GM23338 (cell line): ENCODE results near the gene DRICH1. TPM values are rescaled to one million over a fixed set of nuclear protein-coding genes. Genes with fewer than 3 reads are reported as not detected.

ENCODE experiments used
- ATAC-seq: fragments of 200-7000 bp; cut with Tn5 transposase; 3 replicates; pipeline ENCODE4 v1.9.1; 2020
- DNase-seq: peaks from one replicate; pipeline ENCODE4 v3.0.0-alpha.2; 2015; ENCODE audit warnings: low spot score
- H2AFZ ChIP-seq: fragments of 200-600 bp; sonication (generic); 2 replicates; pipeline ENCODE4 v1.8.0; 2016; ENCODE audit warnings: antibody characterized with exemption, mild to moderate bottlenecking, moderate library complexity
- H3F3A ChIP-seq: fragments of 200-600 bp; sonication (generic); replicated peaks from 2 replicates; pipeline ENCODE4 v1.8.0; 2017; ENCODE audit warnings: antibody characterized with exemption, mixed run types, low read depth
- H3K27ac ChIP-seq: fragments of 200-600 bp; sonication (generic); 2 replicates; pipeline ENCODE4 v1.6.1; 2016; ENCODE audit warnings: low read depth
- H3K27me3 ChIP-seq: fragments of 200-600 bp; sonication (generic); 2 replicates; pipeline ENCODE4 v1.8.0; 2016; ENCODE audit warnings: mild to moderate bottlenecking, mixed run types, moderate library complexity; ENCODE audit not compliant: insufficient read depth
- H3K36me3 ChIP-seq: fragments of 200-600 bp; sonication (generic); 2 replicates; pipeline ENCODE4 v1.8.0; 2016; ENCODE audit warnings: mild to moderate bottlenecking; ENCODE audit not compliant: insufficient read depth
- H3K4me1 ChIP-seq: fragments of 200-600 bp; sonication (generic); 2 replicates; pipeline ENCODE4 v1.8.0; 2016; ENCODE audit warnings: mild to moderate bottlenecking, moderate library complexity; ENCODE audit not compliant: insufficient read depth
- H3K4me2 ChIP-seq: fragments of 200-600 bp; sonication (generic); 2 replicates; pipeline ENCODE4 v1.7.1; 2017; ENCODE audit warnings: mixed run types
- H3K4me3 ChIP-seq: fragments of 200-600 bp; sonication (generic); 2 replicates; pipeline ENCODE4 v1.6.1; 2016; ENCODE audit warnings: mixed run types
- H3K79me2 ChIP-seq: fragments of 200-600 bp; sonication (generic); replicated peaks from 2 replicates; pipeline ENCODE4 v1.8.0; 2017; ENCODE audit warnings: mild to moderate bottlenecking; ENCODE audit not compliant: insufficient read depth
- H3K9me2 ChIP-seq: fragments of 200-600 bp; sonication (generic); 2 replicates; pipeline ENCODE4 v1.8.0; 2017; ENCODE audit not compliant: insufficient read depth
- H4K20me1 ChIP-seq: fragments of 200-600 bp; sonication (generic); replicated peaks from 2 replicates; pipeline ENCODE4 v1.8.0; 2017; ENCODE audit warnings: mild to moderate bottlenecking; ENCODE audit not compliant: insufficient read depth
- H3K27ac Mint-ChIP-seq: 2 replicates; pipeline ENCODE4 v1.8.0; 2020; ENCODE audit warnings: inconsistent platforms, mild to moderate bottlenecking, moderate library complexity, mixed read lengths
- H3K27me3 Mint-ChIP-seq: 3 replicates; pipeline ENCODE4 v1.8.0; 2022; ENCODE audit warnings: low read depth, mild to moderate bottlenecking, moderate library complexity, mixed read lengths, inconsistent platforms; ENCODE audit not compliant: insufficient read depth, poor library complexity
- H3K36me3 Mint-ChIP-seq: 3 replicates; pipeline ENCODE4 v1.8.0; 2021; ENCODE audit warnings: low read depth, mild to moderate bottlenecking, inconsistent platforms, moderate library complexity, mixed read lengths
- H3K4me1 Mint-ChIP-seq: 3 replicates; pipeline ENCODE4 v1.8.0; 2020; ENCODE audit warnings: mild to moderate bottlenecking, inconsistent platforms, mixed read lengths
- H3K4me3 Mint-ChIP-seq: 3 replicates; pipeline ENCODE4 v1.8.0; 2021; ENCODE audit warnings: moderate library complexity, mild to moderate bottlenecking, inconsistent platforms, mixed read lengths
- H3K9me3 Mint-ChIP-seq: 3 replicates; pipeline ENCODE4 v1.8.0; 2020; ENCODE audit warnings: moderate library complexity, mild to moderate bottlenecking, inconsistent platforms, mixed read lengths
- CREB1 ChIP-seq: fragments of 250-450 bp; sonication (Bioruptor Pico); IDR thresholded peaks from 2 replicates; pipeline ENCODE4 v1.5.0; 2020; ENCODE audit warnings: low read depth, mild to moderate bottlenecking, moderate library complexity
- EZH2 ChIP-seq: fragments of 200-600 bp; sonication (generic); IDR thresholded peaks from one replicate; pipeline ENCODE4 v1.8.0; 2017; ENCODE audit warnings: antibody characterized with exemption, mild to moderate bottlenecking, low read depth; ENCODE audit not compliant: unreplicated experiment
- JUNB ChIP-seq: IDR thresholded peaks from one replicate; pipeline ENCODE4 v1.6.1; 2016; ENCODE audit warnings: antibody characterized with exemption; ENCODE audit not compliant: unreplicated experiment
- POLR2AphosphoS5 ChIP-seq: IDR thresholded peaks from 2 replicates; pipeline ENCODE4 v1.6.1; 2016; ENCODE audit warnings: antibody characterized with exemption, low read depth
- REST ChIP-seq: IDR thresholded peaks from one replicate; pipeline ENCODE4 v1.6.1; 2018; ENCODE audit warnings: antibody characterized with exemption; ENCODE audit not compliant: unreplicated experiment
- polyA plus RNA-seq: library from polyadenylated mRNA; unstranded; fragments of >200 nt; fragmentation: Nextera tagmentation; extraction: Ambion mirVana; gene quantifications from 2 replicates; pipeline ENCODE4 v1.2.1, GENCODE V29; 2016
- total RNA-seq: library from RNA; depleted of rRNA; stranded (reverse); fragments of >200 nt; shearing (Covaris generic); gene quantifications from 2 replicates; pipeline ENCODE4 v1.2.3, GENCODE V29; 2014
- TF ChIP-seq, protein P1 (sequence below), 2 experiments: fragments of 200-600 bp in 1 of 2; sonication (generic) in 1 of 2; conservative IDR thresholded peaks; 2 replicates each; pipeline versions ENCODE4 v1.5.1 to v1.6.1; 2016 to 2017; ENCODE audit warnings: antibody characterized with exemption in 2 of 2, low read depth in 2 of 2, mild to moderate bottlenecking in 2 of 2, moderate library complexity in 1 of 2

DRICH1 gene
- total and polyA plus RNA-seq, 2 experiments from 2014 or later, result not detected

- TF ChIP-seq REST, result no peak
- TF ChIP-seq EZH2, result no peak
- TF ChIP-seq, protein P1, sequence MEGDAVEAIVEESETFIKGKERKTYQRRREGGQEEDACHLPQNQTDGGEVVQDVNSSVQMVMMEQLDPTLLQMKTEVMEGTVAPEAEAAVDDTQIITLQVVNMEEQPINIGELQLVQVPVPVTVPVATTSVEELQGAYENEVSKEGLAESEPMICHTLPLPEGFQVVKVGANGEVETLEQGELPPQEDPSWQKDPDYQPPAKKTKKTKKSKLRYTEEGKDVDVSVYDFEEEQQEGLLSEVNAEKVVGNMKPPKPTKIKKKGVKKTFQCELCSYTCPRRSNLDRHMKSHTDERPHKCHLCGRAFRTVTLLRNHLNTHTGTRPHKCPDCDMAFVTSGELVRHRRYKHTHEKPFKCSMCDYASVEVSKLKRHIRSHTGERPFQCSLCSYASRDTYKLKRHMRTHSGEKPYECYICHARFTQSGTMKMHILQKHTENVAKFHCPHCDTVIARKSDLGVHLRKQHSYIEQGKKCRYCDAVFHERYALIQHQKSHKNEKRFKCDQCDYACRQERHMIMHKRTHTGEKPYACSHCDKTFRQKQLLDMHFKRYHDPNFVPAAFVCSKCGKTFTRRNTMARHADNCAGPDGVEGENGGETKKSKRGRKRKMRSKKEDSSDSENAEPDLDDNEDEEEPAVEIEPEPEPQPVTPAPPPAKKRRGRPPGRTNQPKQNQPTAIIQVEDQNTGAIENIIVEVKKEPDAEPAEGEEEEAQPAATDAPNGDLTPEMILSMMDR (conservative IDR thresholded peaks at IDR 0.05; ENCODE audit: low read depth in 2 of 2), result no peak
- TF ChIP-seq POLR2AphosphoS5, result no peak
Observed at GRCh38 chr22:23609983-23610781, 21.9 kb downstream of the DRICH1 start (continued).

DNA sequence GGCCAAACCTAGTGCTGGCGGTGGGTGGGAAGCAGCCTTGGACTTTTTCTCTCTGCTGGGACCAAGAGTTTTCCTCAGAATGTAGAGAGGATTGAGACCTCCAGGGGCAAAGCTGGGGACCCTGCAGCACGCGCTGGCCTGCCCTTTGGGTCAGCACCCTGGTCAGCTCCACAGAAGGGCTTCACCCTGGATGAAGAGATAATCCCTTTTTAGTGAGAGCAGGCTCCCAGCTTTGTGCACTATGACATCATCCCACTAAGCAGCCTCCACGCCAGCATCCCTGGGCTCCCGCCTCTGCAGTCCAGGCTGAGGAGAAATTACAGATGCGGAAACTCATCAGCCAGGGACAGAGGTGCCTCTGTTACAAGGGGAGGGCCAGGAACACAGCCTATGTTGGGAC is 23.5 kb downstream of the DRICH1 start:
- Histone ChIP-seq H3K4me3 (no peak overlapping the region), H3K4me1 (no peaks in the 10 kb centered on the region), H3K4me2 (no peak overlapping the region), H3K9me2 (no peaks in the 10 kb centered on the region), H3K27me3 (no peaks in the 10 kb centered on the region), H2AFZ (no peak overlapping the region), H3F3A (no peaks in the 10 kb centered on the region), H3K27ac (no peak overlapping the region), H4K20me1 (no peaks in the 10 kb centered on the region), H3K79me2 (no peaks in the 10 kb centered on the region), H3K36me3 (no peaks in the 10 kb centered on the region)
- Mint-ChIP-seq H3K9me3 (no peaks in the 10 kb centered on the region), H3K27me3 (peaks cover 11% of the 10 kb centered on the region), H3K4me3 (no peak overlapping the region), H3K36me3 (no peaks in the 10 kb centered on the region), H3K4me1 (no peaks in the 10 kb centered on the region; the same call in 2 of the 3 replicates), H3K27ac (no peak overlapping the region)
- ATAC-seq (peak; percentile 91), DNase-seq (peak; percentile 73)
- peak; percentile 80 for TF ChIP-seq REST
- no peak for TF ChIP-seq POLR2AphosphoS5
- 0 out of 2 replicates have a peak, but pooled peaks have one; percentile 21 for TF ChIP-seq CREB1 (CRISPR knock-in tag)
- no peak for TF ChIP-seq JUNB
